Uterus (tissue), 2 donors: Measurements from ENCODE around the gene PC.

Source experiments
- POLR2A ChIP-seq, 2 donors: fragments of 450-650 bp; IDR thresholded peaks; one replicate each; pipeline ENCODE4 v1.6.1; 2016; ENCODE audit warnings: antibody characterized with exemption in 2 of 2, mild to moderate bottlenecking in 1 of 2, moderate library complexity in 1 of 2
- TF ChIP-seq, protein P1 (sequence below), 4 experiments: fragments of 200-600 bp in 2 of 4; fragments of 450-650 bp in 2 of 4; sonication (generic) in 2 of 4; IDR thresholded peaks; one replicate each; pipeline ENCODE4 v1.5.1; 2016 to 2019; ENCODE audit warnings: antibody characterized with exemption in 4 of 4, mild to moderate bottlenecking in 2 of 4, moderate library complexity in 1 of 4

DNA sequence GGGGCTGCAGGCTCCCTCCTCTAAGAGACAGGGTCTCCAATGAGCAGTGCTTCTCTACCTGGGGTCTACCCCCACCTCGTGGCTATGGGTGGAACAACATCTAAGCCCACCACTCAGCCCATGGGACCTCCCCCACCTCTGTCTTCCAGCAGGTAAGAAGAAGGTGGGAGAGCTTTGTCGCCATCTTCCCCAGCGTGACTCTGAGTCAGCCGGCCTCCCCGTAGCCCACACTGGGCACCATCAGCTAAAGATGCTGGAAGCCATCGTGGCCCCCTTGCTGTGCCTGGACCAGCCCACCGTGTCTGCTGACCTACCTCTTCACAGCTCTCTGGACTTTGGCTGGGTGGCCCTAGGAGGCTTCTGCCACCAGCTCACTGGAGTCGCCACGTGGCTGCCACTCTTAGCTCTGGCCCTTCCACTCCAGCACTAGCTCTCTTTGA is 17.9 kb upstream of the PC start:
- TF ChIP-seq, protein P1, sequence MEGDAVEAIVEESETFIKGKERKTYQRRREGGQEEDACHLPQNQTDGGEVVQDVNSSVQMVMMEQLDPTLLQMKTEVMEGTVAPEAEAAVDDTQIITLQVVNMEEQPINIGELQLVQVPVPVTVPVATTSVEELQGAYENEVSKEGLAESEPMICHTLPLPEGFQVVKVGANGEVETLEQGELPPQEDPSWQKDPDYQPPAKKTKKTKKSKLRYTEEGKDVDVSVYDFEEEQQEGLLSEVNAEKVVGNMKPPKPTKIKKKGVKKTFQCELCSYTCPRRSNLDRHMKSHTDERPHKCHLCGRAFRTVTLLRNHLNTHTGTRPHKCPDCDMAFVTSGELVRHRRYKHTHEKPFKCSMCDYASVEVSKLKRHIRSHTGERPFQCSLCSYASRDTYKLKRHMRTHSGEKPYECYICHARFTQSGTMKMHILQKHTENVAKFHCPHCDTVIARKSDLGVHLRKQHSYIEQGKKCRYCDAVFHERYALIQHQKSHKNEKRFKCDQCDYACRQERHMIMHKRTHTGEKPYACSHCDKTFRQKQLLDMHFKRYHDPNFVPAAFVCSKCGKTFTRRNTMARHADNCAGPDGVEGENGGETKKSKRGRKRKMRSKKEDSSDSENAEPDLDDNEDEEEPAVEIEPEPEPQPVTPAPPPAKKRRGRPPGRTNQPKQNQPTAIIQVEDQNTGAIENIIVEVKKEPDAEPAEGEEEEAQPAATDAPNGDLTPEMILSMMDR (IDR thresholded peaks at IDR 0.05): peak; percentile 18 to 38 (median 28)
- no peak for TF ChIP-seq POLR2A (IDR thresholded peaks at IDR 0.05)
